ENCODE data around the gene IMMP2L.

IMMP2L gene

GRCh38 chr7:111388912-111389311 is 173.4 kb downstream of the IMMP2L start:
- no peak for DNase-seq

DNA sequence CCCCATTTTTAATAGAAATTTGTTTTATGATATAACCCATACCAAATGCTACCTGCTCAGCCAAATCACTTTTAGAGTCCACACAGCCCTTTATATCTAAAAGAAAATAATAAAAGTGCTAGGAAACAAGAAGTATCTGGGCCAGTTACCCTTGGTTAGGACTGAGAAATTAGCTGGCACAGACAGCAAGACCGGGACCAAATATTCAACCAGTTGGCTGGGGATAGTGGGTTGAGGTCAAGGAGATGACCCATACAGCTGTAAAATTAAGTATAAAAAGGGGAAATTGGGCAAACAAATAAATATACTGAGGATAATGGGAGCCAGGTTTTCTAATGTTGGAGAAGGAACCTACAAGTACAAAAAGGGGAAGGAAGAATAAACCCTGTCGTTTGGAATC is 174.3 kb downstream of the IMMP2L start:
- DNase-seq, result no peak

- DNase-seq, result no peak
These were observed 178.0 kb downstream of the IMMP2L start for GRCh38 chr7:111384065-111384891.

DNA sequence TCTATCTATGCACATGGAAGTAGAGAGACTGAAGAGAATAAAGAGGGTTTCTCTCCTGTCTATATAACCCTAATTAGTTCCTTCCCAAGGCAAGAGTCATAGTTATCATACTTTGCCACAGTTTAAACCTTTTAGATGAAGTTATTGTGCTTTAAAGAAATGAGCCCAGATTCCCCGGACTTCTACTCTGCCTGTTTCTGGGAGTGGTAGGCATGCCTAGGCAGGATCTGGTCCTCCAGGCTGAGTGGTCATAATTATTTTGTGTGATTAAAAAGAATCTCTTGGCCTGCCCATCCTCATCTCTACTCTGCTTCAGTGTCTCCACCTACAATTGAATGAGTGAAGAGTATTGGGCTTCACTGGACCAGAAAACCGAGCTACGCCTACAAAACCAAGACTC is 179.2 kb downstream of the IMMP2L start:
- no peak for DNase-seq

DNA sequence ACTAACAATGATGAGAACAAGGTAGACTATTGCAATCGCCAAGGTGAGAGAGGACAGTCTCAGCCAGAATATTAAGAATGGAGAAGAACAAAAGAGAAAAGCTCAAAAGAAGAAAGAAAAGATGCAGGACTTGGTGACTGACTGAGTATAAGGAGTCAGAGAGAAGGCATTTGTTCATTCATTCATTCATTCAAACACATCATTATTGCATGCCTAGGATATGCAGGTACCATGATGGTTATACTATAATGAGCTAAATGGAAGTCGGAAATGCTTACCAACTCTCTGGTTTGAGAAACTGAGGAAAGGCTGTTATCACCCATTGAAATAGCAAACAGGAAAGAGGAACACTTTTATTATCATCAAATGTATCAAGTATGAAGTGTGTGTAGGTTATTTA is 180.7 kb downstream of the IMMP2L start:
- DNase-seq, result no peak

DNA sequence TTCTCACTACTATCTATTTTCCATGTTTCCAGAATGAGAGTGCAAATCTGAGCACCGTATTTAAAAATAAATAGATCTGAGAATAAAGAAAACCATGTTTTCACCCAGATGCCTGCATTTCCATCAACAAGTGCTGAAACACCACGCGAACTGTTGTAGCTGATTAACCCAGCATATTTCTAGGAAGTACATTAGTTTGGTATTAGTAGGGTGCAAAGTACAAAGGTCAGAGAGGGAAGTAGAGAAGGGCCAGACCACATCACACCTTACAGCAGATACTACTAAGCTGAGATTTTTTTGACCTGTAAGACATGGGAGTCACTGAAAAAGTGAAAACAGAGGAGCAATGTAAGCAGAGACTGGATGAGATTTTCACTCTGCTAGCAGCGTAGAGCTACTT is 181.3 kb downstream of the IMMP2L start:
- DNase-seq, result no peak

- DNase-seq, result no peak
These were observed 188.3 kb downstream of the IMMP2L start for GRCh38 chr7:111374027-111374426.

GRCh38 chr7:111371437-111371836 is 190.9 kb downstream of the IMMP2L start:
- DNase-seq, result no peak

GRCh38 chr7:111370002-111370401 is 192.3 kb downstream of the IMMP2L start:
- no peak for DNase-seq

- no peak for DNase-seq
These were observed 193.8 kb downstream of the IMMP2L start for GRCh38 chr7:111368381-111369065.

DNA sequence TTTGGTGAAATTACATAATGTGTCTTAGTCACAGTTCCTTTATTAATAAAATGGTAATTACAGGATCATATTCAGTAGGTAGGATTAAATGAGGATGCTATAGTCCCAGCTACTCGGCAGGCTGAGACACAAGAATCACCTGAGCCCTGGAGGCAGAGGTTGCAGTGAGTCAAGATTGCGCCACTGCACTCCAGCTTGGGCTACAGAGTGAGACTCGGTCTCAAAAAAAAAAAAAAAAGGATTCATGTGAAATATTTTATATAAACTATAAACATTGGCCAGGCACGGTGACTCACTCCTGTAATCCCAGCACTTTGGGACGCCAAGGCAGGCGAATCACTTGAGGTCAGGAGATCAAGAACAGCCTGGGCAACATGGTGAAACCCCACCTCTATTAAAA is 197.9 kb downstream of the IMMP2L start:
- DNase-seq, result no peak

GRCh38 chr7:111363099-111363498 is 199.2 kb downstream of the IMMP2L start:
- DNase-seq, result no peak

DNA sequence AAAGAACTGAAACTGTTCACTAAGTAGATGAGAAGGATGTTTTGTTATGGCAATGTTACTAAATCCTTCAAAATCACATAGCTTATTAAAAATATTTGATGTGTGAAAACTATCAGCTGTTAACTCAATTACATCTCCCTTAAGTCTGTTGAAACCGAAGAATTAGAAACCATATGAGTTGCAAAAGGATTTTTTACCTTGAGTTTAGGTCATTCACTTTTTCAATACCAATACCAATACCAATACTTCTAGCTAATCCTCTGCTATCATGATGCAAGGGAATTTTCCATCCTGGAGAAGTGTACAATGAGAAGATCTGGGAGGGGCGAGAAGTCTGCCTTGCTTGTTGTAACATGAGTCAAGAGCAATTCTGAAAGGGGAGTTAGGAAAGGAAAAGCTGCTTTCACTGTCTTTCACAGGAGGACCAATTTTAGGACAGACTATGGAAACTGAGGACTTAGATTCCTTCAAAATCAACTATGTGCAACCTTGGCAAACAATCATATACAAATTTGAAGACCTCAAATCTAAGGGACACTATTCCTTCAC is 199.7 kb downstream of the IMMP2L start:
- no peak for DNase-seq

DNA sequence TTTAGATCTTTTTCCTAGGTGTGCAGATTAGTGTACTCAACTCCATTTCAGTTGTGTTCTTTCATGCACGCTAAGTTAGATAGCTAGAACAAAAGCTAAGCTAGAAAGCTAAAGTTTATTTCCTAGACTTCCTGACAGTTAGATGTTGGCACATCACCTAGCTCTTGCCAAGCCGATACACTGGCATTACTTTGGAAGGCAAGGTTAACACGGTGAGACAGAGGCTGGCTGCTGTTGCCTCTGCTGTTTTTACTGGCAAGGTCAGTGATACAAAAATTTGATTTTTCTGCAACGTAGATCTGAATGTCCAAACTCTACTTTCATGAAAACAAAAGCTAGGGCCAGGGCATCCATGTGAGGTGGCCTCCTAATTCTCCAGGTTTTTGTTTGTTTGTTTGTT is 203.4 kb downstream of the IMMP2L start:
- no peak for DNase-seq

DNA sequence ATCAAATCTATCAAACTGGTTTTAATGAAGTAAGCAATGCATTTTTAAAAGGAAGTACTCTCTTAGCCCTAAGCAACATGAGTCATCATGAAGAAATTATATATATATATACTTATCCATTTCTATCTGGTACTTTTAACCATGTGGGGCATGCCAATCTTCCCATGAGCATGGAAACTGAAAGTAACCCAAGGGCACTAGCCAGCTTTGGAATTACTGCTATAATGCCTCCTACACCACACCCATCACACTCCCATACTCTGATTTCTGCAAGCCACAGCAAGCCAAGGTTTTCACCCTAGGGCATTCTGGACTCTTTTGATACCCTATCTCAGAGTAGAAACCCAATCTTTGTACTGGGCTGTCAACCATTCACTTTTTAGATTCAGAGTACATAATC is 204.6 kb downstream of the IMMP2L start:
- no peak for DNase-seq

DNA sequence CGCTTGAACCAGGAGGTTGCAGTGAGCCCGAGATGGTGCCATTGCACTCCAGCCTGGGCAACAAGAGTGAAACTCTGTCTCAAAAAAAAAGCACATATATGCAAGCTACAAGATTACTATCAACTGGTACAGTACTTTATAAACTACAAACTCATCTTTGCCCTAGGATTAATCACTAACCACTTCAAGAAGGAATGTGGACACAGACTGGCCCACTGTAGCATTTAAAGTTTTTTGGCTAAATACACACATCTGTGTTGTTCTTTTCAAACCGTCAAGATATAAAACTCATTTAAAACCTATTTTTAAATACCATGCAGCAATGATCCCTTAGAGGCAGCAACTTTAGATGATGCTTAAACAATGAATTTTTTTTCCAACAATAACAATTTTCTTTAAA is 205.4 kb downstream of the IMMP2L start:
- no peak for DNase-seq

DNA sequence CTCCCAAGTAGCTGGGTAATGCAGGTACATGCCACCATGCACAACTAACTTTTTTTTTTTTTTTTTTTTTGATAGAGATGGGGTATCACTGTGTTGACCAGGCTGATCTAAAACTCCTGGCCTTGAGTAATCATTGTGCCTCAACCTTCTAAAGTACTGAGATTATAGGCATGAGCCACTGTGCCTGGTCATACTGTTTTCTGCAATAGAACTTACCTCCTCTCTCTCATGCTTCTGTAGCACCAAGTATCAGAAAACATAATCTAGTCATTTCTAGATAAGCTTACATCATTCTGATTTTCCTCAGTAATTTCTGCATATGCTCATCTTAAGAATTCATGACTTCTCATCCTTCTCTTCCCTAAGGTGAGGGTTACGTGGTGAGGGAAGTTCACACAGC is 210.0 kb downstream of the IMMP2L start:
- no peak for DNase-seq

- DNase-seq, result no peak
These were observed 216.1 kb downstream of the IMMP2L start for GRCh38 chr7:111346219-111346618.

DNA sequence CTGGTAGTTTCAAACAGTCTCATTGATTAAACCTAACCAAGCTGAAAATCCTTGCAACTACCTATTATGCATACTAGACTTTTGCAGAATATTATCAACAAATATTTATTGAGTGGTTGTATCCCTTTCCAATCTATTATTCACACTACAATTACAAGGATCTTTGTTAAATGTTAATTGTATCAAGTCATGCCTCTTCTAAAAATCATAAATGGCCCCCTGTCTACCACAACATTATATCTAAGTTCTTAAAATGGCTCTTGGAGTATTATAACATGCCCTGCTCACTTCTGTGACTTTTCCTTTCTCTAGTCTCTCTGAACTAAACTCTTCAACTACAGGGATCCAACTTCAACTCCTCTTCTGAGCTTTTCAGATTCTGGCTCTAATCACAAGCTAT is 219.3 kb downstream of the IMMP2L start:
- DNase-seq, result no peak

DNA sequence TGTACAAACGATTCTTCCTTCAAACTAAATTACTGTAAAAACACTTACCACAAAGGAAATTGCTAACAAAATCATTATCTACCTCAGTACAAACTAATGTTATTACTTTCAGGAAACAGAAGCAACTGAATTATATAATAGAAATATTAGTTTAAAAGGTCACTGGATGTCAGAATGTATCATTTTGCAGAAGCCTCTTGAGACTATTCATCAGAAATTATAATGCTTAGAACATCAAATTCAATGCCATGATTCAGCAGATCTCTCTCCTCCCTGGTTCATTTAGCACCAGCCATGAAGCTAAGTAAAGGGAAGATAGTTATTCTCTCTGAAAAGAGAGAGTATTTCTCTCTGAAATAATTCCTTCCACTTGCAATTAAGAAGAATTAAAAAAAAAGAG is 223.3 kb downstream of the IMMP2L start:
- DNase-seq, result no peak

- DNase-seq, result no peak
These were observed 229.3 kb downstream of the IMMP2L start for GRCh38 chr7:111333010-111333409.

DNA sequence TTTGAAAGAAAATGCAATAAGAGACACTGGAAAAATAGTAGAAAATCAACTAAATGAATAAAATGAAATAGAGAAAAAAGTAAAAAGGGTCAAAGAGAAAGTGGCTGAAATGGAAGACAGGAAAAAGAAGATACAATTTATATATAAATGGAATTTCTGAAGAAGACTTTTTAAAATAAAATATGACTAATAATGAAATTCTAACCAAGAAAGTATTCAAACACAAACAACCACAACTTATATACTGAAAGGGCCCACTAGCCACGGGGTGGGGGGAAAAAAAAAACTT is 232.1 kb downstream of the IMMP2L start:
- no peak for DNase-seq

DNA sequence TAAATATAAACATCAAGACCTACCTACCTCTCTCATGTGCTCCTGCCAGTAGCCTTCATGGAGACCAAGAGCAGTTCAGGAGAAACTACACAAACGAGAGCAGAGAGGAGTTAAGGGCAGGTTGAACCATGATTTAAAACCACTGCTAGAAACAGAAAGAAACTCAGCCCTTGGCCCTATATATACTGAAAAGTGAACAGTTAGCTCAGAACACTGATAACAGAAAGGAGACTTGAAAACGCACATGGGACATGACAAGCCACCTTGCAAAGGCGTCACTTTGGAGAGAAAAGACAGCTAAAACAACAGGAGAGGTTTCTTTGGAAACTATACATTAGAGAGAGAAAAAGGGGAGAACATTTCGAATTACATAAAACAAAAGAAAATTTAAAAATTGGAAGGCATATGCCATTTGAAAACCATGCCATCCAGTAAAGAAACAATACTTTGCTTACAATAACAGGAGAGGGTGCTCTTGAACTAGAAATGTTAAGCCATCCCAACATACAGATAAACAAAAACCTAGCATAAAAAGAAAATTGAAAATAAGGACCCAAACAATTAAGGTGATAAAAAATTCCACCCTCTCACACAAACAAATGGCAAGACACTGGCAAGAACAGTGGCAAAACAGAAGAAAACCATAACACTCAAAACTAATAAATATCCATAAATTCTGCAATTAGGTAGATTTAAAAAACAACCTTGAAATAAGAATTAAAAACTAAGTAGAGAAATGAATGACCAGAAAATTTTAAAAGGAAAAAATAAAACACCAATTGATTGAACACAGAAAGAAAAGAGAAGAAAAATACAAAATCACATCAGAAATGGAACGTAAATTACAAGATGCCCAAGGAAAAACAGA is 232.7 kb downstream of the IMMP2L start:
- no peak for DNase-seq

GRCh38 chr7:111328487-111328886 is 233.8 kb downstream of the IMMP2L start:
- no peak for DNase-seq

Data from NCI-H1930 (cell line).